Tibial artery (tissue), 4 donors: ENCODE data around the gene EDEM2.

Experiments
- DNase-seq, 2 donors: peaks; one replicate each; pipeline ENCODE4 v3.0.0-alpha.2; 2019
- H3K27ac ChIP-seq, 2 donors: fragments of 200-600 bp; sonication (generic) in 1 of 2; 1 replicate in 1 of 2; 2 replicates in 1 of 2; pipeline ENCODE4 v1.5.1; 2018 to 2019; ENCODE audit warnings: mild to moderate bottlenecking in 1 of 2
- H3K27me3 ChIP-seq, 2 donors: fragments of 200-600 bp; sonication (generic) in 1 of 2; one replicate each; pipeline versions ENCODE4 v1.5.1 to v1.6.0; 2016 to 2019
- H3K36me3 ChIP-seq, 3 donors: fragments of 200-600 bp; sonication (generic) in 2 of 3; one replicate each; pipeline ENCODE4 v1.5.1; 2016 to 2019; ENCODE audit warnings: mild to moderate bottlenecking in 2 of 3
- H3K4me1 ChIP-seq, 4 donors: fragments of 200-600 bp; sonication (generic) in 2 of 4; 1 replicate in 3 of 4; 2 replicates in 1 of 4; pipeline ENCODE4 v1.5.1; 2016 to 2019
- H3K4me3 ChIP-seq, 2 donors: fragments of 200-600 bp; sonication (generic) in 1 of 2; 1 replicate in 1 of 2; 2 replicates in 1 of 2; pipeline ENCODE4 v1.5.1; 2018 to 2019; ENCODE audit warnings: mild to moderate bottlenecking in 2 of 2
- H3K9me3 ChIP-seq, 3 donors: fragments of 200-600 bp; sonication (generic) in 1 of 3; one replicate each; pipeline ENCODE4 v1.5.1; 2016 to 2019
- CTCF ChIP-seq, 2 experiments: fragments of 200-600 bp in 1 of 2; fragments of 450-650 bp in 1 of 2; IDR thresholded peaks; one replicate each; pipeline ENCODE4 v1.5.1; 2017 to 2019; ENCODE audit warnings: antibody characterized with exemption in 2 of 2, mild to moderate bottlenecking in 1 of 2, moderate library complexity in 1 of 2
- intact Hi-C: fragments of 100-400 bp; cut with DNase I; formaldehyde crosslinking; loops from one replicate; pipeline ENCODE4 v1.15.0; 2023; ENCODE audit warnings: low total_unique reads

EDEM2 gene

GRCh38 chr20:35131934-35132333, 15.2 kb downstream of the EDEM2 start:
- no peak overlapping the region for H3K4me3 ChIP-seq
- no peak for TF ChIP-seq CTCF (IDR thresholded peaks at IDR 0.05)
- H3K36me3 ChIP-seq = peaks cover 17 to 93% (median 62%) of the 10 kb centered on the region in 3 donors
- peaks cover 0 to 32% (median 16%) of the 10 kb centered on the region in 4 donors for H3K4me1 ChIP-seq
- no peak for DNase-seq
- no peak overlapping the region for H3K27ac ChIP-seq
- intact Hi-C loops = no loop called here
- H3K27me3 ChIP-seq = no peaks in the 10 kb centered on the region
- no peaks in the 10 kb centered on the region for H3K9me3 ChIP-seq

- intact Hi-C loops = no loop called here
- no peak for DNase-seq
- H3K27me3 ChIP-seq = no peaks in the 10 kb centered on the region
- peaks cover 0 to 12% (median 6%) of the 10 kb centered on the region in 4 donors for H3K4me1 ChIP-seq
- no peak overlapping the region for H3K4me3 ChIP-seq
- H3K36me3 ChIP-seq = peaks cover 29 to 99% (median 77%) of the 10 kb centered on the region in 3 donors
- H3K27ac ChIP-seq = no peak overlapping the region
- no peaks in the 10 kb centered on the region for H3K9me3 ChIP-seq
- TF ChIP-seq CTCF (IDR thresholded peaks at IDR 0.05) = no peak
These were observed 17.5 kb downstream of the EDEM2 start for GRCh38 chr20:35129647-35130069.

GRCh38 chr20:35125753-35126152, 21.4 kb downstream of the EDEM2 start:
- no peak for TF ChIP-seq CTCF (IDR thresholded peaks at IDR 0.05)
- H3K9me3 ChIP-seq = no peaks in the 10 kb centered on the region
- no peaks in the 10 kb centered on the region for H3K27me3 ChIP-seq
- no peaks in the 10 kb centered on the region for H3K4me1 ChIP-seq
- no peak overlapping the region for H3K4me3 ChIP-seq
- intact Hi-C loops = no loop called here
- H3K27ac ChIP-seq = no peak overlapping the region
- H3K36me3 ChIP-seq = peaks cover 58 to 100% (median 89%) of the 10 kb centered on the region in 3 donors
- no peak for DNase-seq

GRCh38 chr20:35122756-35123405, 24.3 kb downstream of the EDEM2 start:
- no peak for DNase-seq
- Histone ChIP-seq H3K4me3 (no peak overlapping the region), H3K4me1 (no peaks in the 10 kb centered on the region), H3K27ac (no peak overlapping the region), H3K27me3 (no peaks in the 10 kb centered on the region), H3K9me3 (no peaks in the 10 kb centered on the region), H3K36me3 (peaks cover 68 to 100% (median 91%) of the 10 kb centered on the region in 3 donors)
- intact Hi-C loops = no loop called here
- no peak for TF ChIP-seq CTCF (IDR thresholded peaks at IDR 0.05)

GRCh38 chr20:35121186-35121585, 25.9 kb downstream of the EDEM2 start:
- H3K36me3 ChIP-seq = peaks cover 59 to 99% (median 82%) of the 10 kb centered on the region in 3 donors
- intact Hi-C loops = no loop called here
- no peak overlapping the region for H3K4me3 ChIP-seq
- no peak for DNase-seq
- no peaks in the 10 kb centered on the region for H3K27me3 ChIP-seq
- TF ChIP-seq CTCF (IDR thresholded peaks at IDR 0.05) = no peak
- H3K4me1 ChIP-seq = peaks cover 0 to 14% (median 0%) of the 10 kb centered on the region in 4 donors
- H3K9me3 ChIP-seq = no peaks in the 10 kb centered on the region
- H3K27ac ChIP-seq = peak overlapping the region in 1 of 2 donors; percentile 58
